Measurements from ENCODE around the gene CLCN7.

The CLCN7 gene

DNA sequence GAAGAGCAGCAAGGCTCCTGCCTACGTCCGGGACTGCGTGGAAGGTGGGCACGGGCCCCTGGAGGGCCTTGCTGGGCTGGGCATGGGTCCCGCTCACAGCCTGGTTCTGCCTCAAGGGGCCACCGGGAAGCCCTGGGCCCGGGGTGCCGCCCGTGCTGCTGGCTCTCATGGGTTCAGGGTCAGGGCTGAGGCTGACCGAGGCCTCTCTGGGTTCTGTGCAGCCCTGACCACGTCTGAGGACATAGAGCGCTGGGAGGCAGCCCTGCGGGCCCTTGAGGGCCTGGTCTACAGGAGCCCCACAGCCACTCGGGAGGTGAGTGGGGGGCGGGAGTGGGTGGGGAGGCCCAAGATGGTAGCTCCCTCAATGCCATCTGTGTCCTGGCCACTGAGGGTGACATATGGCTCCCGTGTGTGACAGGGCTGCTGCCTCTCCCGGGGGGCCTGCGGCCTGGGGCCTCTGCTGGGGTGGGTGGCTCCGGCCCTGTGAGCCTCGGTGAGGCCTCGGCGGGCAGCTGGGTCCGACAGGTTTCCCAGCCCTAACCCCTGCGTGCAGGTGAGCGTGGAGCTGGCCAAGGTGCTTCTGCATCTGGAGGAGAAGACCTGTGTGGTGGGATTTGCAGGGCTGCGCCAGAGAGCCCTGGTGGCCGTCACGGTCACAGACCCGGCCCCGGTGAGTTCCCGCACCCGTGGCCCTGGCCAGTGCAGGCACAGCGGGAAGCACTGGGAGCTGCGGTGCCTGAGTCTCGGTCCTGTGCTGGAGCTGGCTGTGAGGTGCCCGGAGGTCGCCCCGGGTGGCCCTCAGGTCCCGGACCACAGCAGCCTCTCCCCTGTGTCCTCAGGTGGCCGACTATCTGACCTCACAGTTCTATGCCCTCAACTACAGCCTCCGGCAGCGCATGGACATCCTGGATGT lies 27.5 kb upstream of the CLCN7 start:
- DNase-seq (ENCODE audit: low spot score) (no peak), FAIRE-seq (no peak)

DNA sequence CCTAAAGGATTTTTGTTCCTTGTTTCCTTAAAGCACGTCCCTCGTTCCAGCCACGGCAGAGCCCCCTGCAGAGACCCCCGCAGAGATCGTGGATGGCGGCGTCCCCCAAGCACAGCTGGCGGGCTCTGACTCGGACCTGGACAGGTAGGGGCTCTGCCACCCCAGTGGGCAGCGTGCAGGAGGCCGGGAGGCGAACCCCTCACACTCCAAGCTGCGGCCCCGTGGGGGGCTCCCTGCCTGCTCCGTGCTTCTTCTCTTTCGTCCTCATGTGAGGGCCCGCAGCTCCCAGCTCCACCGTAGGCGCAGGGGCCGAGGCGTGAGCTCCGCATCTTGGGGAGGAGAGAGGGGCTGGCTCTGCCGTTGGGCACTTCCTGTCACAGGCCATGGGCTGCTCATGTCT lies 26.8 kb upstream of the CLCN7 start:
- DNase-seq (ENCODE audit: low spot score) (no peak), FAIRE-seq (no peak)

DNA sequence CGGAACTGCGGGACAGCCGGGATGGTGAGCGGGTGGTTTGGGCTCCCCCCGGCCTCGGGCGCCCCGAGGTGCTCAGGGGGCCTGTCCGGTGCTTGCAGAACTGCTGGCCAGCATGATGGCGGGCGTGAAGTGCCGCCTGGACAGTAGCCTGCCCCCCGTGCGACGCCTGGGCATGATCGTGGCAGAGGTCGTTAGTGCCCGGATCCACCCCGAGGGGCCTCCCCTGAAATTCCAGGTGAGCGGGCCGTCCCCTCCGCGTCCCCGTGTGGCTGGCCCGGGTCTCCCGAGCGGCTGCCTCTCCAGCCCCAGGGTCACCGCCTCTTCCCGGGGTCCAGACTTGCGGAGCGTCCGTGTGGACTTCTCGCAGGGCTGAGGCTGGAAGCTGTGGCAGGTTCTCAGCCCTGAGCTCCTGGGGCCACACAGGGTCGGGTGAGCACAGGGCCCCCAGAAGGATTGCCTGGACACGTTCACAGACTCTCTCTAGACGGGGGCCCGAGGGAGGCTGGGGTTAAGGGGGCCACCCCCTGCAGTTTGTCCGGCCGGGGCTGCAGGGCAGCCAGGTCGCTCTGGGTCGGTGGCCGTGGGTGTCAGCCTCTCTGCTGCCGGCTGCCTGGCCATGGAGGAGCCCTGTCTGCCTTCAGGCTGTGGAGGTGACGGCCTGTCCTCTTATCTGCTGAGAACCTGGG lies 25.8 kb upstream of the CLCN7 start:
- FAIRE-seq = no peak
- no peak for DNase-seq (ENCODE audit: low spot score)

DNA sequence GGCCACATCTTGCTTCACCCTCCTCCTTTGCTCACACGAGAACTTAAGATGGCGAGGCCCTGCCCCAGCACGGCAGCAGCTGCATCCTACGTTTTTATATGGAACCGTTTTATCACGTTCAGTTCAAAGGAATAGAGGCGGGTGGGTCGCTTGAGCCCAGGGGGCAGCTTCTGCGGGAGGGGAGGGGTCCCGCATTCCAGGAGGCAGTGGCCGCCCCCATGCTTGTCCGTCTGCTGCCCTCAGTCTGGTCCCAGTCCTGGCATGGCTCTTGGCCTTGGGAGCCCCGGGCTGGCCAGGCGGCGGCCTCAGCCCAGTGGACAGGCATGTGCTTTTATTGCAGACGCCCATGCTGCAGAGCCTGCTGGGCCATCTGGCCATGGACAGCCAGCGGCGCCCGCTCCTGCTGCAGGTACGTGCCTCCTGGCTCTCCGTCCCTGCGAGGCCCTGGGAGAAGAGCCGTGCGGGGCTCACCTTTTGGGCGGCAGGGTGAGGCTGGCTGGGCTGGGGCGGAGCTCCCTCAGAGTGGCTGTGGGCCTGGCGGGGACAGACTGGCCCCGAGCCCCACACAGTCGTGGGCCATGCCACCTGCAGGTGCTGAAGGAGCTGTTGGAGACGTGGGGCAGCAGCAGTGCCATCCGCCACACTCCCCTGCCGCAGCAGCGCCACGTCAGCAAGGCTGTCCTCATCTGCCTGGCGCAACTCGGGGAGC lies 25.1 kb upstream of the CLCN7 start:
- FAIRE-seq (no peak), DNase-seq (ENCODE audit: low spot score) (no peak)

DNA sequence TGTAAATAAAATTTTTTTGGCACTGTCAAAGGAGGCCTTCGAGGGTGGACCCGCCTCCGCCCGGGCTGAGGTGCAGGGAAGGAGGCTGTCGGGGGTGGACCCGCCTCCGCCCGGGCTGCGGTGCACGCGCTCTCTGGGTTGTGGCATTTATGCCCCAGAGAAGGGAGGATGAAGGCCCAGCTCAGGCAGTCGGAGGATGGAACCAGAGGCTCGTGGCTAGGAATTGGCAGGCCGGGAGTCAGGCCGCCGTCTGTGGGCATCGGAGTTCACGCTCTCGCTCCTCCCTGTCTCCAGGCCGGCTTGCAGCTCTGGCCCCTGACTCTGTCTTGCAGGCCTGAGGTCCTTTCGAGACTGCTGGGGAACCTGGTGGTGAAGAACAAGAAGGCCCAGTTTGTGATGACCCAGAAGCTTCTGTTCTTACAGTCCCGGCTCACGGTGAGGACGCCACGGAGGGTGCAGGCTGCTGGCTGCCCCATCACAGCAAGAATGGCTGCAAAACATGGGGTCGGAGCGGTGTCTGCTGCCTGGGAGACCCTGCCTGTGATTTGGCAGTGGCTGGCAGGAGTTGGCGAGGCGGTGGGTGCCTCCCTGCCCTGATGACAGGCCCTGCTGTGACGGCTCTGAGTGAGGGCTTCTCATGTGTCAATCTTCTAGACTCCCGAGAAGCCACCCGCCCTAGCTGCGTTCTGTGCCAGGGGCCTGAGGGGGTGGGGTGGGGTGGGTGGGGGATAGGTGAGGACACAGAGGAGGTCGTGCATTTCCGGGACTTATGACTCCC lies 24.3 kb upstream of the CLCN7 start:
- DNase-seq (ENCODE audit: low spot score) (no peak), FAIRE-seq (no peak)

DNA sequence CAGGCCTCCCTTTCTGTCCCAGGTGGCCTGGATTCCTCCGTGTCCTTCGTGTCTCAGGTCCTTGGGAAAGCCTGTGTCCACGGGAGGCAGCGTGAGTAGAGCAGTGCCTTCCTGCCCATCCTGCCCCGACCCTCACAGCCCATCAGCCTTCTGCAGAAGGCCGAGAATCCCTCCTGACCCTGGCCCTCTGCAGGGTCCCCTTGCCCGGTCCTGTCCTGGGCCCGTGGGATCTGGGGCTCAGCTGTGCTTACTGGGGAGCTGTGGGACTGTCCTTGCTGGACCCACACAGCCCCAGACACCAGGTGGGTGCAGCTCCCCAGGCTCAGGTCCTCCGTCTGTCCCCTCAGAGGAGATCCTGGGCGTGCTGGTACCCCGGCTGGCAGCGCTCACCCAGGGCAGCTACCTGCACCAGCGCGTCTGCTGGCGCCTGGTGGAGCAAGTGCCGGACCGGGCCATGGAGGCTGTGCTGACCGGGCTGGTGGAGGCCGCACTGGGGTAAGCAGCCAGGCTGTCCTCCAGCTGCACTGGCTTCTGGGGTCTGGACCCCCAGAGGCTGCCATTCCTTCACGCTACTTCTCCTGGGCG lies 22.3 kb upstream of the CLCN7 start:
- DNase-seq (ENCODE audit: low spot score) (no peak), FAIRE-seq (no peak)

DNA sequence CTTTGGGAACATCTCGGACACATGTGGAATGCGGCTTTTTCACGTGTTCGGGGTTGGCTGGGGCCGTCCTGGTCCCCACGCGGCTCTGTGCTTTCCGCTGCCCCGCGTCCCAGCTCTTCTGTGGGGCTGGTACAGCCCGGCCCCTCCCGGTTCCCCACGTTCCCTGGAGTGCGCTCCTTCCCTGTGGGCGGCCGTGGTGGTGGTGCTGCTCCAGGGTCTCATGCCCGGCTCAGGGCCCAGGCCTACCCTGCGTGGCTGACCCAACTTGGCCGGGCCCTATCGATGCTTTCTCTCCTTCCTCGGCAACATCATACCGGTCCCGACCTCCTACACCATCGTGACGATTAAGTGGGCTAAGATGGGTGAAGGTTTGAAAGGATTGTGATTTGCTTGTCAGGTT lies 21.6 kb upstream of the CLCN7 start:
- no peak for DNase-seq (ENCODE audit: low spot score)
- no peak for FAIRE-seq

DNA sequence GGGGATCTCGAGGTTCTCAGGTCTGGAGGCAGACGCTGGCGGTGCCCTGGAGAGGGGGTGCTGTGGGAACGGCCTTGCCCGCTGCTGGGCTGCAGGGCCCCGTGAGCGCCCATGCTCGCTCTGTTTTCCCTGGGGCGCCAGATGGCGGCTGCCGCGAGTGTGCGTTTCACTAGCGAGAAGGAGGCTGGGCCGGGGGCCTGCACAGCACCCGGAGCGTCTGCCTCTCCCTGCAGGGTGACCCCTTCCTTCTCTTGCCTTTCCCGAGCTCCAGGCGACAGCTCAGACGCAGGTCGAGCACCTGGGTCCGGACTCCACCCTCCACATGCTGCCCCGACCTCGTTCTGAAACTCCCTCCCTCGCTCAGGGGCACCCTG lies 21.0 kb upstream of the CLCN7 start:
- FAIRE-seq (no peak), DNase-seq (ENCODE audit: low spot score) (no peak)

DNA sequence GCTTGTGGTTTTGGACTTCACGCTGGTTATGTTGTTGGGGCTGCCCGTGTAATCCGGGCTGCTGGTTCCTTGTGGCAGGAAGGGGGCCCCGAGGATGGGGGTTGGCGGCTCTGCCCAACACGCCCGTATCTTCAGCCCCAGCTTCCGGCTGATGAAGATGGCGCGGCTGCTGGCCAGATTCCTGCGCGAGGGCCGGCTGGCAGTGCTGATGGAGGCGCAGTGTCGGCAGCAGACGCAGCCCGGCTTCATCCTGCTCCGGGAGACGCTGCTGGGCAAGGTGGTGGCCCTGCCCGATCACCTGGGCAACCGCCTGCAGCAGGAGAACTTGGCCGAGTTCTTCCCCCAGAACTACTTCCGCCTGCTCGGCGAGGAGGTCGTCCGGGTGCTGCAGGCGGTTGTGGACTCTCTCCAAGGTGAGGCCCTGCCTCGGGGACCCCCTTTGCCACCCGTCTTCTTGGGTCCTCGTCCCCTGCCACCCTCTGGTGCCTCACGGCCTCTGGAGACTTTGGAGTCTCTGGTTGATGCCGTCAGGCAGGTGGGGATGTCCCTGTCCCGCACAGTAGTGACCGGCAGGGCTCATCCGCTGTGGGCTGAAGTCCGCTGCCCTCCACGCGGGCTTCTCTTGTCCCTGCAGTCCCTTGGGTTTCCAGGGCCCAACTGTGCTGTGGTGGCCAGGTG lies 20.5 kb upstream of the CLCN7 start:
- FAIRE-seq (no peak), DNase-seq (ENCODE audit: low spot score) (no peak)

DNA sequence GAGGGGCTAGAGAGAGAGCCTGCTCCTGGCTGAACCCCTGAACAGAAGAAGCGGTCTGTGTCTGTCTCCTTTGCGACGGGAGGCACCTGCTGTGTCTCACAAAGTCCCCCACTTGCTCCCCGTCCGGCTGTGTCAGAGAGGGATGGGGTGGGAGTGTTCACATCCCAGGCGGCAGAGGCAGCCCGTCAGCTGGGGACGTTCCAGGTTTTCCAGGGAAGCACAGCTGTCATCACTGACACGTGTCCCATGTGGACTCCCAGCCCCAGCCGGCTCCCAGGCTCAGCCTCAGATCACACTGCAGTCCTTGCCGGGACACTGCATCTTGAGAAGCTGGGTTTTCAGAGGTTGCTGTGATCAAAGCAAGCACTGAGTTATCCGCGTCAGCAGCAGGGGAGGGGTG lies 19.9 kb upstream of the CLCN7 start:
- no peak for DNase-seq (ENCODE audit: low spot score)
- no peak for FAIRE-seq

DNA sequence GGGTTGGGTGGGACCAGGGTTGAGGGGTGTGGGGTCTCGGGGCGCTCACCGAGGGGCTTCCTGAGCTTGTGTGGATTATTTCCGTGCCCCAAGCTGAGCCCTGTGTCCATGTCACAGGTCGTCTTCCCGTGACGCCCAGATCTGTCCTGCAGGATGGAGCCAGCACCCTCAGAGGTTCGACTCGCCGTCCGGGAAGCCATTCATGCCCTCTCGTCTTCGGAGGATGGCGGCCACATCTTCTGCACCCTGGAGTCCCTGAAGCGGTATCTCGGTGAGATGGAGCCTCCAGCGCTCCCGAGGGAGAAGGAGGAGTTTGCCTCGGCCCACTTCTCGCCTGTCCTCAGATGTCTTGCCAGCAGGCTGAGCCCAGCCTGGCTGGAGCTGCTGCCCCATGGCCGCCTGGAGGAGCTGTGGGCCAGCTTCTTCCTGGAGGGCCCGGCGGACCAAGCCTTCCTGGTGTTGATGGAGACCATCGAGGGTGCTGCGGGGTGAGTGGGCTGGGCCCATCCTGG lies 19.4 kb upstream of the CLCN7 start:
- no peak for FAIRE-seq
- peak; percentile 46 for DNase-seq (ENCODE audit: low spot score)

DNA sequence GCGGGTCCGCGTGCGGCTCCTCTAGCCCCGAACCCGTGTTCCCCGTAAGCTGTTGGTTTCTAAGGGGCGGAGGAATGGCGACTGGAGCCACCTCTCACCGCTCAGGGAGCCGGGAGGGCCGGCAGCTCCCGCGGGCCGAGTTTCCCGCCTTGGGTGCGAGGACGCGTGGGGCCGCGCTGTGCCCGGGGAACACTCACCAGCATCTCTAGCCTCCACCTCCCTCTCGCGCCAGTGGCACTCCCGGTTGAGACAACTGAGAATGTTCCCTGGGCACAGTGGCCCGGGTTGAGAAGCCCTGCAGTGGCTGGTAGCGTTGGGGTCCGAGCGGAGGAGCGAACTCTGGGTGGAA lies 18.9 kb upstream of the CLCN7 start:
- no peak for FAIRE-seq

DNA sequence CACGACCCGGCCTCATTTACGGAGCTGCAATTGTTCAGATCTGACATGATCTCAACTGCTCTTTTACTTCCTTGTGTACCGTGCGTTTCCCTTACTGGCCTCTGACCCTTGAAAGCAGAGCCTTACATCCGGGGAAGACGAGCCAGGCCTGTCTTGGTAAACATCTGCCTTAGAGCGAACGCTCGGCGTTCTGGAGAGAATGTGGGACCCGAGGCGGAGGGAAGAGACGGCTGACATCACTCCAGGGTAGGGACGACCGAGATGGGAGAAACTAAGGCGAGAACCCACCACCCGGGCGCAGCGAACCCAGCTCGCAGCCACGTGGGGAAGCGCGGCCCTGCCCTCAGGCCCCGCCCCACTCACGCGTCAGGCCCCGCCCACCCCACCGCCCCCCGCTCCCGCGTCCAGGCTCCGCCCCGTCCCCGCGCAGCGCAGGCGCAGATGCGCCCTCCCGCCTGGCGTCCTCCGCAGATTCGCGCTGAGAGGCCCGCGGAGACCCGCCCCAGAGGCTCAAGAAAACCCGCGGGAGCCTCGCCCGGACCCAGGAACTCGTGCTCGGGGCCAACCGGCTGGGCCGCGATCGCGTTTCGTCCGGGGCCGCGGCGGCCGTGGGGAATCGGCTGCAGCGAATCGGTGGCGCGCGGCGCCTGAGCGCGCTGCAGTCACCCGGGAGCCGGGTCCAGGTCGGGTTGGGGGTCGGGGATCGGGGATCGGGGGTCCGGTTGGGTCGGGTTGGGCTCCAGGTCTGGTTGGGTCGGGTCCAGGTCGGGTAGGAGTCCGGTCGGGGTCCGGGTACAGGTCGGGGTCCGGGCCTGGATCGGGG lies 18.3 kb upstream of the CLCN7 start, which contains the start of gene TELO2:
TSS of gene TELO2 (plus strand) at position 438 of the 823 bp plus-strand sequence. CDS start 922 bp downstream, outside the sequence.
- no peak for FAIRE-seq
- peak; percentile 58 for DNase-seq (ENCODE audit: low spot score)

More for the DNA sequence above, 18.9 kb upstream of the CLCN7 start:
- no peak for DNase-seq (ENCODE audit: low spot score)

DNA sequence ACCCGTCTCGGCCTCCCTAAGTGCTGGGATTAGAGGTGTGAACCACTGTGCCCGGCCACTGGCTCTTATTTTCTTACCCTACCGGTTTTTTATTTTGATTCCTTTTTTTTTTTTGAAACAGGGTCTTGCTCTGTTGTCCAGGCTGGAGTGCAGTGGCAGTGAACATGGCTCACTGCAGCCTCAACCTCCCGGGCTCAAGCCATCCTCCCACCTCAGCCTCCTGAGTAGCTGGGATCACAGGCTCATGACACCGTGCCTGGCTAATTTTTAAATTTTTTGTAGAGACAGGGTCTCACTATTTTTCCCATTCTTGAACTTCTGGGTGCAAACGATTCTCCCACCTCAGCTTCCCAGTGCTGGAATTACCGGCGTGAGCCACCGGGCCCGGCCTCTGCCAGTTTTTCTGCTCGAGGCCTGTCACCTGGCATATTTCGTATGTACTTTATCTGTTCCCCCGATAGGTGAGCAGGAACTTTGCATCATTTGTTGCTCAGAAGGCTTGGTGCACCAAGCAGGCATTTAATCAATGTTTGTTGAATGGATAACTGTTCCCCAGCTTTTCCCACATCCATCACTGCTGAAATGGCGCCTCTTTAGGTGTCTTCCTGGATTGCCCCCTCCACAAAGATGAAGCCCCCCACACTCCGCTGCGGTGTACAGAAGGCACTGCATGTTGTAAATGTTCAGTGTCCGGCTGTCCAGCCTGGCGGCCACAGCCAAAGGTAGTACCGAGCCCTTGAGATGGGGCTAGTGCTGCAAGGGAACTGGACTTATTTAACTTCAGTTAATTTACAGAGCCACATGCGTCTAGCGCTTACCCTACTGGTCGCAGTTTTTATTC lies 17.5 kb upstream of the CLCN7 start:
- FAIRE-seq = no peak

DNA sequence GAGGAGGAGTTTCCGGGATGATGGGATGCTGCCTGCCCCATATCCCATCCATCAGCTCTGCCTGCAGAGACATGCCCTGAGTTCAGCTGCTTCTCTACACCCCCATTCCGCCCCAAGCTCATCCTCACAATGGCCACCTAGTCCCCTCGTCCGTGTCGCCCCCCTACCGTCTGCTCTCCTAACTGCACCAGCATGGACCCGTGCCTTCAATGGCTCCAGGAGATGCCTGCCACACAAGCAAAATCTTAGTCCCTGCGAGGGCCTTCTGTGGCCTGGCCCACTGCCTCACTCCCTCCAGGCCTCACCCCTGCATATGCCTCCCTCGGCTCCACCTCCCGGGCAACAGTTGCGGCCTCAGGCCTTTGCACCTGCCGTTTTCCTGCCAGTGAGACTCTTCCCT lies 16.5 kb upstream of the CLCN7 start:
- DNase-seq (ENCODE audit: low spot score) (no peak), FAIRE-seq (no peak)

More for the DNA sequence above, 17.5 kb upstream of the CLCN7 start:
- DNase-seq (ENCODE audit: low spot score) = no peak

DNA sequence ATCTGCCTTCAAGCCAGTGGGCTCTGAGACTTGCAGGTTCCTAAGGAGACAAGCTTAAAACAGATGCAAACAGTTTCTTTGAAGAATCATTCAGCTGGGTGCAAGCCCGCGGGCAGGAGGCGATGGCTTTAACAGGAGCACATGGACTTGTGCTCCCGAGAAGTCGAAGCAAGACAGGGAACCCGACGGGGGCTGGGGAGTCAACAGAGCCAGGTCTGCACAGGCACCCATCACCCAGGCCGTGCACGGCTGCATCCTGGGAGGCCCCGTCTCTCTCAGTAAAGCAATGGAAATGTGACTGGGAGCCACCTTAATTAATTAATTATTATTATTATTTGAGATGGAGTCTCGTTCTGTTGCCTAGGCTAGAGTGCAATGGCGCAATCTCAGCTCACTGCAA lies 14.2 kb upstream of the CLCN7 start:
- FAIRE-seq (no peak), DNase-seq (ENCODE audit: low spot score) (no peak)

DNA sequence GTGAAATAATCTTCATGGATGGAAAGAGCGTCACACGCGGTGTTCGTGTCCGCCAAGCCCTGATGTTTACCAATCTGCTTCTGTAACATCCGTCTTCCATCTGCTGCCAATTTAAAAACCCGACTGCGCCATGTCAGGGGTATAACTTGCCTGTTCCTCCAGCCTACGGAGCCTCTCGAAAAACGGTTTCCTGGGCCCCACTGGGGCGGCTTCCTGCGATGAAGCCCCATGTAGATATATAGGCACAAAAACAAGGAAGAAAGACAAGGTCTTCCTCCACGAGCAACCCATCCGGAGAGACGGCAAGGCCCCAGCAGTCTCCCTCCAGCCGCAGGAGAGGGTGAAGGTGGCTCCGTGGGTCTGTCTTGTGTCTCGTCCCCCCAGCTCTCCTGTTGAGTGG lies 13.8 kb upstream of the CLCN7 start, which contains the start of gene PTX4:
TSS of gene PTX4 (minus strand) at position 326 of the 400 bp plus-strand sequence. CDS start at position 291, 35 bp downstream.
- DNase-seq (ENCODE audit: low spot score) (no peak), FAIRE-seq (no peak)

DNA sequence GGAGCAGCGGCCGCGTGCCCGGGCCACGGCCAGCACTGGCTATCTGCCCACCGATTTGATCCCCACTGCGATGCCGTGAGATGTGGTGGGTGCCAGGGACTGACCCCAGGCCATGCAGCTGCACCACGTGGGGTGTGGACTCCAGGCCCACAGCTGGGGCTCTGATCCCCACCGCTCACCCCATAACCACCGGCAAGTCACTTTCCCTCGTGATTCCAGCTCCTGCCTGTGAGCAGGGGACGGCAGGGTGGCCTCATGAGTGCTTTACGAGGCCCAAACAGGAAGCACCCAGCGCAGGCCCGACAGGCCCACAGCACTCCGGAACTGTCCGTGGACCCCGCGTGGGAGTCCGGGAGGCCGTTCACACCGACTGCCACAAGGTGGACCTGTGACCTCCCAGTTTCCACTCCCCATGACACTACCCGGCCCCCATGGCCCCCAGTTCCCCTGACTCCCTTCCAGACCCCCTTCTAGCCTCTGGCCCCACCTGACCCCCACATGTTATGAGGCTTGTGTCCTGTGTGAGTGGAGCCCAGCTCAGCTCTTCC lies 13.3 kb upstream of the CLCN7 start:
- DNase-seq (ENCODE audit: low spot score) (no peak), FAIRE-seq (no peak)
